Liver (tissue), 9 donors: Measurements from ENCODE around the gene HCRTR1. TPM values are rescaled to one million over a fixed set of nuclear protein-coding genes. Genes with fewer than 3 reads are reported as not detected.

Source experiments
- DNase-seq: peaks from one replicate; pipeline ENCODE4 v3.0.0-alpha.2; 2017; ENCODE audit warnings: low spot score
- H3K27ac ChIP-seq, 2 donors: one replicate each; pipeline ENCODE4 v1.7.0; 2013; ENCODE audit warnings: inconsistent platforms in 2 of 2, low read length in 2 of 2, control low read depth in 1 of 2, low read depth in 1 of 2, mild to moderate bottlenecking in 1 of 2
- H3K27me3 ChIP-seq, 4 donors: one replicate each; pipeline versions ENCODE4 v1.6.1 to v1.7.0; 2013; ENCODE audit warnings: low read length in 3 of 4, inconsistent platforms in 1 of 4, mild to moderate bottlenecking in 1 of 4, moderate library complexity in 1 of 4; ENCODE audit not compliant: control insufficient read depth in 4 of 4, insufficient read depth in 4 of 4
- H3K36me3 ChIP-seq, 4 donors: one replicate each; pipeline versions ENCODE4 v1.6.1 to v1.7.0; 2013; ENCODE audit warnings: low read length in 3 of 4, mild to moderate bottlenecking in 3 of 4, low read depth in 1 of 4, moderate library complexity in 1 of 4; ENCODE audit not compliant: control insufficient read depth in 4 of 4, insufficient read depth in 3 of 4
- H3K4me1 ChIP-seq, 4 donors: one replicate each; pipeline versions ENCODE4 v1.6.1 to v1.7.0; 2013; ENCODE audit warnings: low read length in 3 of 4, mild to moderate bottlenecking in 3 of 4, moderate library complexity in 1 of 4; ENCODE audit not compliant: control insufficient read depth in 4 of 4, insufficient read depth in 4 of 4
- H3K4me3 ChIP-seq, 3 donors: one replicate each; pipeline versions ENCODE4 v1.6.1 to v1.7.0; 2013; ENCODE audit warnings: low read length in 3 of 3, control low read depth in 1 of 3, low read depth in 1 of 3, mild to moderate bottlenecking in 1 of 3
- H3K9ac ChIP-seq, 2 donors: one replicate each; pipeline ENCODE4 v1.7.0; 2013; ENCODE audit warnings: low read length in 2 of 2, mild to moderate bottlenecking in 2 of 2, moderate library complexity in 2 of 2, control low read depth in 1 of 2, low read depth in 1 of 2
- H3K9me3 ChIP-seq, 4 donors: one replicate each; pipeline versions ENCODE4 v1.6.1 to v1.7.0; 2013; ENCODE audit warnings: low read length in 3 of 4; ENCODE audit not compliant: control insufficient read depth in 4 of 4
- ATF3 ChIP-seq: IDR thresholded peaks from 2 replicates; pipeline ENCODE4 v1.6.1; 2016; ENCODE audit warnings: antibody characterized with exemption
- CTCF ChIP-seq: fragments of 150-350 bp; IDR thresholded peaks from 2 replicates; pipeline ENCODE4 v1.5.1; 2017; ENCODE audit warnings: improper control_type of control experiment, low read depth, low read length; ENCODE audit not compliant: missing input control
- GABPA ChIP-seq, 2 donors: IDR thresholded peaks in 1 of 2; conservative IDR thresholded peaks in 1 of 2; 2 replicates each; pipeline ENCODE4 v1.6.1; 2016; ENCODE audit warnings: antibody characterized with exemption in 2 of 2, mild to moderate bottlenecking in 1 of 2, moderate library complexity in 1 of 2
- HNF4A ChIP-seq, 2 donors: conservative IDR thresholded peaks; 2 replicates each; pipeline ENCODE4 v1.6.1; 2016; ENCODE audit warnings: antibody characterized with exemption in 2 of 2, mild to moderate bottlenecking in 2 of 2
- HNF4G ChIP-seq: IDR thresholded peaks from 2 replicates; pipeline ENCODE4 v1.6.1; 2016; ENCODE audit warnings: antibody characterized with exemption
- JUND ChIP-seq, 2 donors: IDR thresholded peaks; 2 replicates each; pipeline ENCODE4 v1.6.1; 2016; ENCODE audit warnings: antibody characterized with exemption in 2 of 2
- MAX ChIP-seq: IDR thresholded peaks from 2 replicates; pipeline ENCODE4 v1.6.1; 2016; ENCODE audit warnings: antibody characterized with exemption
- NR2F2 ChIP-seq: IDR thresholded peaks from 2 replicates; pipeline ENCODE4 v1.6.1; 2016; ENCODE audit warnings: antibody characterized with exemption
- RAD21 ChIP-seq, 2 donors: IDR thresholded peaks; 2 replicates each; pipeline ENCODE4 v1.6.1; 2016; ENCODE audit warnings: antibody characterized with exemption in 2 of 2, mild to moderate bottlenecking in 2 of 2
- SP1 ChIP-seq: IDR thresholded peaks from 2 replicates; pipeline ENCODE4 v1.6.1; 2018; ENCODE audit warnings: antibody characterized with exemption, mild to moderate bottlenecking
- TAF1 ChIP-seq: conservative IDR thresholded peaks from 2 replicates; pipeline ENCODE4 v1.6.1; 2016; ENCODE audit warnings: antibody characterized with exemption, mild to moderate bottlenecking
- YY1 ChIP-seq: IDR thresholded peaks from 2 replicates; pipeline ENCODE4 v1.6.1; 2016; ENCODE audit warnings: antibody characterized with exemption, mild to moderate bottlenecking
- ZBTB33 ChIP-seq: IDR thresholded peaks from 2 replicates; pipeline ENCODE4 v1.6.1; 2016; ENCODE audit warnings: antibody characterized with exemption
- WGBS: extraction: QIAGEN DNeasy Blood & Tissue Kit; methylation state at CpG from one replicate; pipeline ENCODE4 v1.1.7; 2013; 5-methylcytosine and 5-hydroxymethylcytosine counted together
- polyA plus RNA-seq, 2 donors: library from polyadenylated mRNA; stranded (reverse) in 1 of 2; unstranded in 1 of 2; fragments of 200-250 nt in 1 of 2; fragments of >200 nt in 1 of 2; fragmentation: Nextera tagmentation in 1 of 2; extraction: Ambion mirVana in 1 of 2; gene quantifications; one replicate each; pipeline versions ENCODE4 v1.2.1 to v1.2.3, GENCODE V29; 2013 to 2015
- total RNA-seq, 2 donors: library from RNA; depleted of rRNA; stranded (reverse); fragments of >200 nt; gene quantifications; one replicate each; pipeline ENCODE4 v1.2.3, GENCODE V29; 2014
- donor health status: healthy.
- donor health status: healthy.
- donor health status: healthy.
- donor health status: healthy.
- donor health status: healthy.

HCRTR1 gene
- total and polyA plus RNA-seq, 4 donors: 0.06 TPM; not detected in 3

- peaks cover 0 to 8% (median 2%) of the 10 kb centered on the region in 4 donors for H3K4me1 ChIP-seq
- no peaks in the 10 kb centered on the region for H3K9me3 ChIP-seq
- TF ChIP-seq JUND (IDR thresholded peaks at IDR 0.05) (no peak), CTCF (no peak), HNF4A (conservative IDR thresholded peaks at IDR 0.05) (no peak), GABPA (IDR thresholded peaks at IDR 0.05 in 1 of 2, conservative IDR thresholded peaks at IDR 0.05 in 1 of 2) (no peak), TAF1 (no peak), MAX (no peak), RAD21 (IDR thresholded peaks at IDR 0.05) (no peak), NR2F2 (no peak), SP1 (no peak)
- no peaks in the 10 kb centered on the region for H3K36me3 ChIP-seq
- WGBS: 85% methylated on average over 8 of the region's 8 CpGs
- H3K4me3 ChIP-seq: no peak overlapping the region
- H3K27me3 ChIP-seq: no peaks in the 10 kb centered on the region
- no peak for DNase-seq
- H3K27ac ChIP-seq: no peak overlapping the region
- H3K9ac ChIP-seq: no peak overlapping the region
Measured at GRCh38 chr1:31674626-31675025, 57.1 kb downstream of the HCRTR1 start.

GRCh38 chr1:31675161-31675560 is 57.7 kb downstream of the HCRTR1 start:
- Histone ChIP-seq H3K4me3 (no peak overlapping the region), H3K9ac (no peak overlapping the region), H3K27me3 (no peaks in the 10 kb centered on the region), H3K9me3 (no peaks in the 10 kb centered on the region), H3K36me3 (no peaks in the 10 kb centered on the region), H3K27ac (no peak overlapping the region), H3K4me1 (peaks cover 0 to 3% (median 1%) of the 10 kb centered on the region in 4 donors)
- no peak for DNase-seq
- no peak for TF ChIP-seq JUND (IDR thresholded peaks at IDR 0.05)
- no peak for TF ChIP-seq YY1
- no peak for TF ChIP-seq MAX
- no peak for TF ChIP-seq NR2F2
- no peak for TF ChIP-seq SP1
- no peak for TF ChIP-seq HNF4A (conservative IDR thresholded peaks at IDR 0.05)
- no peak for TF ChIP-seq HNF4G
- TF ChIP-seq ZBTB33: no peak
- no peak for TF ChIP-seq ATF3
- WGBS: 72% methylated on average over 7 of the region's 7 CpGs

- Histone ChIP-seq H3K36me3 (no peaks in the 10 kb centered on the region), H3K4me1 (no peaks in the 10 kb centered on the region), H3K27ac (no peak overlapping the region), H3K9me3 (no peaks in the 10 kb centered on the region), H3K4me3 (no peak overlapping the region), H3K27me3 (no peaks in the 10 kb centered on the region), H3K9ac (no peak overlapping the region)
- DNase-seq: no peak
- no peak for TF ChIP-seq NR2F2
- TF ChIP-seq CTCF: no peak
- 78% methylated on average over 14 of the region's 14 CpGs for WGBS
Measured at GRCh38 chr1:31675756-31676155, 58.3 kb downstream of the HCRTR1 start.
